GM19324 (cell line): ENCODE measurements around the gene TMPRSS9.

Experiments
- ATAC-seq: cut with Tn5 transposase; IDR thresholded peaks from one replicate; pipeline ENCODE4 v1.9.1; 2021; ENCODE audit warnings: mild to moderate bottlenecking, moderate library complexity; ENCODE audit not compliant: unreplicated experiment, low FRiP score

Gene TMPRSS9

GRCh38 chr19:2359992-2360685 lies at the start of gene TMPRSS9:
Gene TMPRSS9 (plus strand): TSS chr19:2360265. CDS start chr19:2389786, 29,521 bp downstream.
- no peak for ATAC-seq

- ATAC-seq, result no peak
Observed at GRCh38 chr19:2311093-2311492, 49.0 kb upstream of the TMPRSS9 start.

DNA sequence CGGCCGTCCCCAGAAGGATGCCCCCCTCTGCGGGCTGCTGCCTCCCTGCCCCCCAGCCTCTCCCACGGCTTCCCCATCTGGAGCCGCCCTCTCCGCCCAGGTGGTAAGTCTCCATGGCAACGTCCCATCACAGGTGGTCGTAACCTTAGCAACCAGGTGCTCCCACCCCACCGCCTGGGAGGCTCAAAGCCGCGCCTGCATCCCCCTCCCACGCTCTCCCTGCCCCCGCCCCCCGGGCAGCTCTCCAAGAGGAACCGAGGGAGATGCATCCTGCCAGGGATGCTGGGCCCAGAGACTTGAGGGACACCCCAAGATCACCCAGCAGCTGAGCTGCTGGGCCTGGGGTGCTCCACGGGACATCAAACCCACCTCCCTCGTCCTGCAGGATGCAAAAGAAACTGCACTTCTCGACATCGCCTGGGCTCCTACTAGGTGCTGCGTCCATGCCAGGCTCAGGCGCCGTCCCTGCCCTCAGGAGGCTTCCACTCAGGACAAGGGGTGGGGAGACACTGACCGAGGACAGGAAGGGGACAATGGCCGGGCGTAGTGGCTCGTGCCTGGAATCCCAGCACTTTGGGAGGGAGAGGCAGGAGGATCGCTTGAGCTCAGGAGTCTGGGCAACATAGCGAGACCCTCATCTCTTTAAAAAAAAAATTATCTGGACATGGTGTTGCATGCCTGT lies 47.1 kb upstream of the TMPRSS9 start:
- no peak for ATAC-seq

DNA sequence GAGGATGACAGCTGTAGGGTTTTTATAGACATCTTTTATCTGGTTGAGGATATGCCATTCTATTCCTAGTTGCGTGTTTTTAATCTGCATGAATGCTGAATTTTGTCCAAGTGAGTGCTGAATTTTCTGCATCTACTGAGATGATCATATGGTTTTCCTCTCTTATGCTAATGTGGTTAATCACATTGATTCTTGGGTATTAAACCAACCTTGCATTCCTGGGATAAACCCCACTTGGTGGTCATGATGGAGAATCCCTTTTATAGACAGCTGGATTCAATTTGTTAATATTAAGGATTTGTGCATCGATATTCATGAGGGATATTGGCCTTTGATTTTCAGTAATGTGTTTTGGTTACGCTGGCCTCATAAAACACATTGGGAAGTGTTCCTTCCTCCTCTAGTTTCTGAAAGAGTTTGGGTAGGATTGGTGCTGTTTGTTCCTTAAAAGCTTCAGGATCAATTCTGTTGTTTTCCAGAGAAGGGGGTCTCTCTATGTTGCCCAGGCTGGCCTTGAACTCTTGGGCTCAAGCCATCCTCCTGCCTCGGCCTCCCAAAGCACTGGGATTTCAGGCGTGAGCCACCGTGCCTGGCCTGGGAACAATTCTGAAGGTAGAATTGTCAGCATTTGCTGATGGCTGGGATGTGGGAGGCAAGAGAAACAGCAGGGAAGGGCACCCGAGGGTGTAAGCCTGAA lies 44.8 kb upstream of the TMPRSS9 start:
- ATAC-seq, result no peak

- ATAC-seq, result no peak
Observed at GRCh38 chr19:2315818-2316353, 44.2 kb upstream of the TMPRSS9 start.

- no peak for ATAC-seq
Observed at GRCh38 chr19:2317300-2317699, 42.8 kb upstream of the TMPRSS9 start.

GRCh38 chr19:2317756-2318155 lies 42.3 kb upstream of the TMPRSS9 start:
- ATAC-seq, result no peak

- no peak for ATAC-seq
Observed at GRCh38 chr19:2318923-2319322, 41.1 kb upstream of the TMPRSS9 start.

DNA sequence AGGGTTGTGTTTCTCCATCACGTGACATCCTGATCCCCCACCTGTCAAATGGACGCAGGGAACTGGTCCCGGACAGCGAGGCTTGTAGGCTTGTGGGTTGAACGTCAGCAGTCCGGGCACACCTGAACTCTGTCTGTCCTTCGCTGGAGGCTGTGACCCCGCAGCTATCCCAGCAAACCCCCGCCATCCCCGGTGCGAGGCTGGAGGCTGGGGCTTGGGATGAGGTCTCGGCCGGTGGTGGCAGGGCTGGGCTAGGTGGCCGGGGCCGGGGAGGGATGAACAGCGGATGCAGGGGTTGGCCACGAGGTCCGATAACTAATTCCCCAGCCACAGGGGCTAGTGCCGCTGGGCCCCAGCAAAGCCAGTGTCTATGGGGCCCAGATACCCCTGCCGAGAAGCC lies 40.5 kb upstream of the TMPRSS9 start:
- no peak for ATAC-seq

GRCh38 chr19:2320049-2320448 lies 40.0 kb upstream of the TMPRSS9 start:
- no peak for ATAC-seq

DNA sequence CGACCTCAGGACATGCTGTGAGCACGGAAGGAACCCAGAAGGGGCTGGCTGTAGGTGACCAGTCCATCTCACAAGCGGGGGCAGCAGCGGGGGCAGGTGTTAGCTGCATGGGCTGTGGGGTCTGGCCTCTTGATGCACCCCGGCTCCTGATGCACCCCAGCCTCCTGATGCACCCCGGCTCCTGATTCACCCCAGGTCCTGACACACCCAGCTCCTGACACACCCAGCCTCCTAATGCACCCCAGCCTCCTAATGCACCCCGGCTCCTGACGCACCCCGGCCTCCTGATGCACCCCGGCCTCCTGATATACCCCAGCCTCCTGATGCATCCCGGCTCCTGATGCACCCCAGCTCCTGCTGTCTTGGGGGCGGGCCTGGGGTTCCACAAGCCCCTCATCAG lies 39.1 kb upstream of the TMPRSS9 start:
- no peak for ATAC-seq

- no peak for ATAC-seq
Observed at GRCh38 chr19:2321565-2322283, 38.3 kb upstream of the TMPRSS9 start.

DNA sequence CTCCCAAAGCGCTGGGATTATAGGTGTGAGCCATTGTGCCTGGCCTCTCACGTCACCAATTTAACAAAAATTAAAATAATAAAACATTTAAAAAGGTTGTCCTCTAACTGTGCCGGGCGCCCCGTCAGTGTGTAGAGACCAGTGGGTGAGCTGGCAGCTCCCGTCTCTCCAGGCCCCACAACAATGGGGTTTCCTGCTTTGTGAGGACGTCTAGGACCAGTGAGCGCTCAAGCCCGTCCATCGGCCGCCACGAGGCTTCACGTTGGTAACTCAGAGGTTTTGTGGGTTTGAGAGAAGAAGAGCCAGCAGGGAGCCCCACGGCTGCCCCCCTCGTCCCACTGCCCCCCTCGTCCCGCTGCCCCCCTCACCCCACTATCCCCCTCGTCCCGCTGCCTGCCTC lies 36.4 kb upstream of the TMPRSS9 start:
- no peak for ATAC-seq

GRCh38 chr19:2324220-2324948 lies 35.7 kb upstream of the TMPRSS9 start:
- ATAC-seq, result no peak

GRCh38 chr19:2325281-2326046 lies 34.6 kb upstream of the TMPRSS9 start:
- no peak for ATAC-seq

DNA sequence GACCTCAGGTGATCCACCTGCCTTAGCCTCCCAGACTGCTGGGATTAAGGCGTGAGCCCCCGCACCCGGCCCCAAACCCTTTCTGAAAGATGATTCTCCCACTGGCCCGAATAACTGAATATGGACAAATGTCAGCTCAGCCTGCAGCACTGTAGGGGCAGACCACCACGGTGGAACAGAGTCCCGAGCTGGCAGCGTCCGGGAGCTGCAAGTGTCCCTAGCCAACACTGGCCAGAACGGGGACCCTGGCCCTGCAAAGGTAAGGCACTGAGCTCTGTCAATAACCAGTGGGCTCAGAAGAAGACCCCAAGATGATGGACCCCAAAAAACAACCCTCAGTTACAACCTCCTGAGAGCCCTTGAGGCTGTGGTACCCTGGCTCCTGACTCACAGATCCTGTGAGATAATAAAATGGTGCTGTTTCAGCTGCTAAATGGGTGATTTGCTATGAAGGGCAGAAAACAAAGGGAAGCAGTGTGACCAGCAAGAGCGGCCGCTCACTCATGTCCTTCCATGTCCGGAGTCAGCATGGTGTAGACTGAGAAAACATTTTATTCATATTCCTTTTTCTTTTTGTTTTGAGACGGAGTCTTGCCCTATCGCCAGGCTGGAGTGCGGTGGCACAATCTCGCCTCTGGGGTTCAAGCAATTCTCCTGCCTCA lies 33.2 kb upstream of the TMPRSS9 start:
- no peak for ATAC-seq

DNA sequence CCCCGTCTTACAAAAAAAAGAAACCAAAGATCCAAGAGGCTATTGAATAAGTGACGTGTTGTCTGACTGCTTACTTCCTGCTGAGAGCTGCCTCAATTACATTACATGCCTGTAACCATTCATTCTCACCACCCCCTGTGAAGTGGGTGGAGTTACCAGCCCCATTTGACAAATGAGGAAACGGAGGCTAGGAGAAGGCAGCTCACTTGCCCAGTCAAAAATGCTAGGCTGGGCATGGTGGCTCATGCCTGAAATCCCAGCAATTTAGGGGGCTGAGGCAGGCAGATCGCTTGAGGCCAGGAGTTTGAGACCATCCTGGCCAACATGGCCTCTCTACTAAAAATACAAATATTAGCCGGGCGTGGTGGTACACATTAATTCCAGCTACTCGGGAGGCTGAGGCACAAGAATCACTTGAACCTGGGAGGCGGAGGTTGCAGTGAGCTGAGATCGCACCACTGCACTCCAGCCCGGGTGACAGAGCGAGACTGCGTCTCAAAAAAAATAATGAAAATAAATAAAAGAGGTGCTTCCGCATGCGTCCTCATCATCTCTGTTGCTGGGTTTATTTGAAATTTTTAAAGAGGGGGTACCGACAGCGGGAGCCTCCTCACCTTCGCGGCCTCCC lies 32.2 kb upstream of the TMPRSS9 start:
- ATAC-seq, result no peak

DNA sequence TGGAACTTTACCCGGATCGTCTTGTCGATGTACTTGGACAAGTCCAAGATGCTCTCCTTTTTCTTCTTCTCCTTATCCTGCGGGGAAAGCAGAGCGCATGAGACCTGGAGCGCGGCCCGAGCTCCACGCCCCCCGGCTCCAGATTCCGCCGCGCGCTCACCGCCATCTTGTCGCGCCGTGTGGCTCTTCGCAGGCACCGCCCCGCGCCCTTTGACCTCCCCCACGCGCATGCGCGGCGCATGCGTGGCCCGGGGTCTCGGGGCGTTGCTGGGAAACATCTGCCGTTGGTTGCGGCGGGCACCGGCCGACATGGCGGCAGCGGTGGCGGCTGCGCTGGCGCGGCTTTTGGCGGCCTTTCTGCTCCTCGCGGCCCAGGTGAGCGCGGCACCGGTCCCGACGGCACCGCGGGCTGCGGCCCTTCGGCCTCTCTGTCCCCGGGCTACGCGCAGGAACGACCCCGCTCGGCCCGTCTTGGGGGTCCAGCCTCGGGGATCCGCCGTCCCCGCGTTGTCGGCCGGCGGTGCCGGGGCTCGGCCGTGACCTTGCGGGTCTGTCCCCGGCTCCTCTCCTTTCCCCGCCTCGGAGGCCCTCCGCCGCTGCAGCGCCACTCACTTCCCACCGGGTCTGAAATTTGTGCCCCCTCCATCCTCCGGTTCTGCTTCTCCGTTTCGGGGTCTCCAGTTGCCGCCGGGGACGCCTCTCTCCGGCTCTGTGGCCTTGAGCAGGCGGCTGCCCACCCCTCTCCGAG lies 31.5 kb upstream of the TMPRSS9 start, which contains the start of the genes LSM7 and SPPL2B:
LSM7 (minus strand) TSS at position 186 of the 748 bp plus-strand sequence; CDS start at position 166, 20 bp downstream.
SPPL2B (plus strand) TSS at position 284 of the 748 bp plus-strand sequence; CDS start at position 310, 26 bp downstream.
- peak; percentile 83 for ATAC-seq
